Thyroid gland (tissue), 4 donors: ENCODE data around the gene PRDX6.

Source experiments
- CTCF ChIP-seq, 6 experiments: fragments of 200-600 bp in 3 of 6; fragments of 450-650 bp in 3 of 6; sonication (generic) in 3 of 6; IDR thresholded peaks; one replicate each; pipeline ENCODE4 v1.5.1; 2016 to 2019; ENCODE audit warnings: antibody characterized with exemption in 6 of 6, mild to moderate bottlenecking in 2 of 6, inconsistent platforms in 1 of 6, moderate library complexity in 1 of 6
- POLR2A ChIP-seq, 2 donors: fragments of 450-650 bp; IDR thresholded peaks; one replicate each; pipeline ENCODE4 v1.6.1; 2017; ENCODE audit warnings: antibody characterized with exemption in 2 of 2, mild to moderate bottlenecking in 2 of 2, moderate library complexity in 1 of 2

GRCh38 chr1:173536223-173536622 is 59.1 kb downstream of the PRDX6 start:
- no peak for TF ChIP-seq CTCF (IDR thresholded peaks at IDR 0.05)
- TF ChIP-seq POLR2A (IDR thresholded peaks at IDR 0.05) = no peak
